ENCODE measurements around the gene NPR1.

Gene NPR1

GRCh38 chr1:153730468-153730988, 52.0 kb downstream of the NPR1 start:
- DNase-seq = no peak

- no peak for DNase-seq
Measured at GRCh38 chr1:153733970-153734369, 55.5 kb downstream of the NPR1 start.

- DNase-seq = no peak
Measured at GRCh38 chr1:153734396-153735089, 56.1 kb downstream of the NPR1 start.

- DNase-seq = no peak
Measured at GRCh38 chr1:153735090-153735420, 56.6 kb downstream of the NPR1 start.

GRCh38 chr1:153741986-153742385, 63.5 kb downstream of the NPR1 start:
- DNase-seq = no peak

GRCh38 chr1:153742411-153743142, 64.1 kb downstream of the NPR1 start:
- DNase-seq = no peak

Data from activated CD8-positive, alpha-beta memory T cell treated with anti-CD3 and anti-CD28 coated beads, Interleukin-2, amount 50 U/mL, for 4 hours (primary cell).